GM12874 (cell line): ENCODE measurements around the gene FAM240A.

Experiments
- CTCF ChIP-seq: IDR thresholded peaks from 2 replicates; pipeline ENCODE4 v1.5.1; 2011; ENCODE audit warnings: low read depth, mild to moderate bottlenecking, control low read depth, low read length, moderate library complexity; ENCODE audit not compliant: insufficient read depth

The FAM240A gene

DNA sequence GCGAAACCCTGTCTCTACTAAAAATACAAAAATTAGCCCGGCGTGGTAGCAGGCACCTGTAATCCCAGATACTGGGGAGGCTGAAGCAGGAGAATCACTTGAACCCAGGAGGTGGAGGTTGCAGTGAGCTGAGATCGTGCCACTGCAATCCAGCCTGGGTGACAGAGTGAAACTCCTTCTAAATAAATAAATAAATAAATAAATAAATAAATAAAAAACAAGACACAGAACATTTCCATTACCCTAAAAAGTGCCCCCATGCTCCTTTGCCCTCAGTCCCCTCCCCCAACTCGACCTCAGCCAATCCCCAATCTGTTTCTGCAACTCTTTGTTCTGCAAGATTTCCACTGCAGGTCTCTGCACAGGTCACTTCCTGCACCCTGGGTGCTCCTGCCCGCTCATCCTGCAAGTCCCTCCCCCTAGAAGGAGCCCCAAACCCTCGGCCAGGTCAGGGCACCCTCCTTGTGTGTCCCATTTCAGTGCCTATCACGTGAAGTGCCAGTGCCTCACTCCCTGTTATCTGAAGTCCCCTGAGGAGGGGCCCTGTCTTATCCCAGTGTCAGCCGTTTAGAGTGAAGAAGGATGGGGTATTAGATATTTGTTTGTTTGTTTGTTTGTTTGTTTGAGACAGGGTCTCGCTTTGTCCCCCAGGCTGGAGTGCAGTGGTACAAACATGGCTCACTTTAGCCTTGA, 1.1 kb downstream of the FAM240A start:
- no peak for TF ChIP-seq CTCF

GRCh38 chr3:46614431-46614830, 2.1 kb downstream of the FAM240A start:
- no peak for TF ChIP-seq CTCF

DNA sequence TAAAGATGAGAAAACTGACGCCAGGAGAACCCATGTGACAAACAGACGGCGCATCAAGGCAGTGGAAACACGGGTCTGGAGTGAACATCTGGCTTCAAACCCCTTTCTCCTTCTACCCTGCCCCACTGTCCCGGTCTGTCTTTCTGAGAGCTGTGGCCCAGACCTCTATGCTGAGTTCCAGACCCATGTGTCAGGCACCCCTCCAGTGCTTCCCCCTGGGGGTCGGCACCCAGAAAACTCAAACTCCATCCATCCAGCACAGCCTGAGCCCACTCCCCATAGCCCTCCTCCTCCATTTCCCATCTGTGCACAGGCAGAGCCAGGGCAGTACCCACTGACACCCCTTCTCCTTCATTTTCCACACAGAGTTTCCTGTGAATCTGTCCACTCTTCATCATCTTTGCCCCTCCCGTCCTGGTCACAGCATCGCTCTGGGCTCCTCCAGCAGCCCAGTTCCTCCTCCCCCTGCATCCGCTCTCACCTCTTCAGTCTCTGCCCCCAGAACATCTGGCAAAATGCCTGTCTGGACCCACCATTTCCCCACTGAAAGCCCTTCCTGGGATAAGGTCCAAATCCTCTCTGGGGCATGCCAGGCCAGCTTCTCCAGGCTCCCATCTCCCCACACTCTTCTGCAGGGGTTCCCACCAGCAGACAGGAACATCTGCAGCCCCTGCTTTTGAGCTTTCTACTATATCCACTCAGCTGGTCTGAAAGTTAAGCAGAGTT, 2.9 kb downstream of the FAM240A start:
- TF ChIP-seq CTCF, result no peak

GRCh38 chr3:46615976-46616375, 3.7 kb downstream of the FAM240A start:
- no peak for TF ChIP-seq CTCF

GRCh38 chr3:46617941-46618340, 5.6 kb downstream of the FAM240A start:
- no peak for TF ChIP-seq CTCF

DNA sequence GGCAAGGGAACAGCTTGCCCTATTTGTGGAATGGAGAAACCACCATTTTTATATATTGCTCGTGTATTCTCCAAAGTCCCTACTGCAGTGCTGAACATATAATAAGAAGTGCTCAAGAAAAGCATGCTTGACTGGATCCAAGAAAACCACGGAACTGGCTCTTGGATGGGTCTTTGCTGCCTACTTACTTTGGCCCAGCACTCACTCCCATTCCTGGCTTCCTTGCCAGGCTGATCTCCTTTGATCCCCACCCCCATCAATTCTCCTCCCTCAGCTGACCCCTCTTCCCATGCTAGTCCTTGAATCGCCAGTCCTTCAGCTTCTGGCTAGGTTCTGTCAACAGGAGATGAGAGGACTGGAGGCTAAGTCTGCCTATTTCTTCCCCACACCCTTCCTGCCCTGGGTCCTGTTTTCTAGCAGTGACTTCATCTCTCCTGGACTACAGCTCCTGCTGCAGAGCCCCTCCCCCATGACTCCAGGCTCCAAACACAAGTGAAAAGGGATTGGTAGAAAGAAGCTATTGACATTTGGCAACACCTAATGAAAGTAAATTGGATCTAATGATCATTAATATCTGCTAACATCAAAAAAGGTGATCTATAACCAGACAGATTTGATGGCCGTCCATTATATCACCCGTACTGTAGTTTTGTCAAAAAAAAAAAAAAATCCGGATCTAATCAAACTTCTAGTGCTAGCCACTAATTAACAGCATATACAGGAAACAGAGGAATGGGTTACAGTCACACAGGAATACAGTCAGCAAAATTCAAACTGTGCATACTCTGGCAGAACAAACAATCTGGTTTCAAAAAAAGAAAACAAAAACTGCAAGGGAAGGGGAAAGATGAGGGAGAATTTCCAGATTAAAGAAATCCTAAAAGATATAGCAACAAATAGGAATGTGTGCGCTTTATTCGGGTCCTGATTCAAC, 7.8 kb downstream of the FAM240A start:
- TF ChIP-seq CTCF, result no peak

DNA sequence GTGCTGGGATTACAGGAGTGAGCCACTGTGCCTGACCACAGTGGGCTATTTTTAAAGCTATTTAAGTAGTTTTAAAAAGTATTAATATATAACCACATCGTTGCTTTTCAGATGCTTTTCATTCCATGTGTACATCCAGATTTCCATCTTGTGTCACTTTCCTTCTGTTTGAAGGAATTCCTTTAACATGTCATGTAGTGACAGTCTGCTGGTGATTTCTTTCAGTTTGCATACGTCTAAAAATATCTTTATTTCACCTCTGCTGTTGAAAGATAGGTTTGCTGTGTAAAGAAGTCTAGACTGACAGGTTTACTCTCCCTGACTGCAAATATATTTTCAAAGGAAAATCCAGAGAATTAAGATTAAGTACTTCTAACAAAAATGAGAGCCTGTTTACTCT, 12.2 kb downstream of the FAM240A start:
- TF ChIP-seq CTCF, result no peak
